K562 (cell line): Measurements from ENCODE around the gene GP1BB. TPM values are rescaled to one million over a fixed set of nuclear protein-coding genes. Genes with fewer than 3 reads are reported as not detected.
A peak's percentile ranks its signal among the peaks of the same experiment; 100 is the strongest.

Experiments used
- ATAC-seq: fragments of 200-7000 bp; cut with Tn5 transposase; 3 replicates; pipeline ENCODE4 v1.9.1; 2020; ENCODE audit warnings: moderate library complexity
- BruUV-seq: library from RNA; stranded (reverse); fragments of 400-500 nt; replicated peaks from 2 replicates; lab custom pipeline; 2021; lab: Mats Ljungman, UMichigan
- CTCF ChIA-PET: fragments of 300-600 bp; formaldehyde crosslinking; extraction: SDS; loops from one replicate; lab custom pipeline; 2021; ENCODE audit warnings: low intra/inter-chr PET ratio; lab: Yijun Ruan, JAX
- POLR2A ChIA-PET: fragments of 300-600, 350-650 bp; sonication (Branson Sonifier 250); formaldehyde crosslinking; extraction: SDS; loops from one replicate; lab custom pipeline; 2021; ENCODE audit warnings: antibody characterized with exemption, inconsistent platforms; lab: Yijun Ruan, JAX
- DNase-seq, 4 experiments: peaks; one replicate each; pipeline versions ENCODE4 v3.0.0 to v3.0.0-alpha.2; 2011 to 2018; ENCODE audit warnings: low spot score in 3 of 4, mixed read lengths in 3 of 4; ENCODE audit errors: extremely low read depth in 1 of 4
- FAIRE-seq: peaks from 2 replicates; lab custom pipeline; 2011; peaks lifted over from hg19 to GRCh38; lab: Jason Lieb, UNC
- H2AFZ ChIP-seq: 2 replicates; pipeline ENCODE4 v1.6.0; 2011; ENCODE audit warnings: low read depth, low read length, control low read depth, inconsistent platforms
- H3K27ac ChIP-seq: fragments of 200-600 bp; 3 replicates; pipeline ENCODE4 v1.8.0; 2011; ENCODE audit warnings: low read depth, mild to moderate bottlenecking, control low read depth, inconsistent platforms, low read length, moderate library complexity, mixed read lengths; ENCODE audit errors: extremely low read depth
- H3K27me3 ChIP-seq, 2 experiments: fragments of 300-600 bp in 1 of 2; 2 replicates in 1 of 2; 3 replicates in 1 of 2; pipeline versions ENCODE4 v1.6.0 to v1.8.0; 2011; ENCODE audit warnings: inconsistent platforms in 2 of 2, low read length in 2 of 2, mild to moderate bottlenecking in 1 of 2, mixed read lengths in 1 of 2, moderate library complexity in 1 of 2; ENCODE audit not compliant: control insufficient read depth in 2 of 2, insufficient read depth in 2 of 2
- H3K36me3 ChIP-seq: fragments of 300-600 bp; 3 replicates; pipeline ENCODE4 v1.8.0; 2011; ENCODE audit warnings: mild to moderate bottlenecking, low read length, inconsistent platforms; ENCODE audit not compliant: control insufficient read depth, insufficient read depth
- H3K4me1 ChIP-seq, 2 experiments: fragments of 200-600 bp in 1 of 2; replicated peaks in 1 of 2; 2 replicates in 1 of 2; 3 replicates in 1 of 2; pipeline versions ENCODE4 v1.5.1 to v1.8.0; 2011; ENCODE audit warnings: inconsistent platforms in 2 of 2, low read length in 2 of 2, mild to moderate bottlenecking in 1 of 2, mixed read lengths in 1 of 2, moderate library complexity in 1 of 2; ENCODE audit not compliant: control insufficient read depth in 2 of 2, insufficient read depth in 2 of 2
- H3K4me2 ChIP-seq: 2 replicates; pipeline ENCODE4 v1.6.1; 2011; ENCODE audit warnings: low read length, control low read depth, inconsistent platforms, mixed read lengths; ENCODE audit not compliant: insufficient read depth
- H3K4me3 ChIP-seq: fragments of 200-600 bp; sonication (generic), shearing (Covaris generic); 2 replicates; pipeline ENCODE4 v1.5.1; 2016; ENCODE audit warnings: control low read depth, inconsistent platforms
- H3K79me2 ChIP-seq: fragments of 200-600 bp; 3 replicates; pipeline ENCODE4 v1.8.0; 2011; ENCODE audit warnings: low read length, inconsistent platforms; ENCODE audit not compliant: control insufficient read depth, insufficient read depth
- H3K9ac ChIP-seq, 2 experiments: 2 replicates each; pipeline versions ENCODE4 v1.6.0 to v1.6.1; 2011; ENCODE audit warnings: low read depth in 2 of 2, low read length in 2 of 2, control low read depth in 1 of 2, inconsistent platforms in 1 of 2, mild to moderate bottlenecking in 1 of 2, mixed read lengths in 1 of 2; ENCODE audit not compliant: insufficient read depth in 1 of 2
- H3K9me1 ChIP-seq: one replicate; pipeline ENCODE4 v1.6.0; 2011; ENCODE audit warnings: inconsistent platforms, mild to moderate bottlenecking, low read length, moderate library complexity; ENCODE audit not compliant: control insufficient read depth, insufficient read depth
- H3K9me3 ChIP-seq: replicated peaks from 2 replicates; pipeline ENCODE4 v1.5.1; 2011; ENCODE audit warnings: low read depth, low read length, inconsistent platforms; ENCODE audit not compliant: control insufficient read depth, insufficient read depth
- H4K20me1 ChIP-seq: replicated peaks from 2 replicates; pipeline ENCODE4 v1.6.1; 2011; ENCODE audit warnings: low read length, inconsistent platforms, mixed read lengths; ENCODE audit not compliant: control insufficient read depth, insufficient read depth
- BDP1 ChIP-seq: IDR thresholded peaks from 3 replicates; pipeline ENCODE4 v1.6.1; 2011; ENCODE audit not compliant: insufficient read length, insufficient read depth
- CHD2 ChIP-seq: IDR thresholded peaks from 2 replicates; pipeline ENCODE4 v1.6.1; 2011; ENCODE audit warnings: low read depth, low read length
- HDAC6 ChIP-seq: IDR thresholded peaks from 2 replicates; pipeline ENCODE4 v1.6.1; 2012; ENCODE audit warnings: low read depth, mild to moderate bottlenecking, control low read depth, inconsistent platforms, low read length, moderate library complexity
- HNRNPLL ChIP-seq: fragments of 200-400 bp; formaldehyde crosslinking; IDR thresholded peaks from 2 replicates; pipeline ENCODE4 v1.6.1; 2017; ENCODE audit warnings: low read length, low read depth, mild to moderate bottlenecking; ENCODE audit not compliant: poor library complexity, severe bottlenecking
- JUN ChIP-seq, 2 experiments: sonication (generic) in 1 of 2; formaldehyde crosslinking in 1 of 2; IDR thresholded peaks; 2 replicates each; pipeline versions ENCODE4 v1.6.1 to v1.8.0; 2012 to 2022; ENCODE audit warnings: borderline replicate concordance in 2 of 2, mild to moderate bottlenecking in 2 of 2, improper control_type of control experiment in 1 of 2, low read depth in 1 of 2, low read length in 1 of 2, missing genetic modification reagents in 1 of 2
- MXD1 ChIP-seq: fragments of 250-450 bp; sonication (Bioruptor Pico); IDR thresholded peaks from 2 replicates; pipeline ENCODE4 v1.8.0; 2021; ENCODE audit warnings: borderline replicate concordance, mild to moderate bottlenecking, moderate library complexity; ENCODE audit not compliant: poor library complexity, severe bottlenecking
- MYC ChIP-seq, 2 experiments: fragments of 250-450 bp in 1 of 2; sonication (Bioruptor Pico) in 1 of 2; IDR thresholded peaks; 2 replicates each; pipeline versions ENCODE4 v1.5.1 to v1.6.1; 2012 to 2021; ENCODE audit warnings: low read depth in 2 of 2, borderline replicate concordance in 1 of 2, improper control_type of control experiment in 1 of 2, low read length in 1 of 2, mild to moderate bottlenecking in 1 of 2, moderate library complexity in 1 of 2
- PHTF2 ChIP-seq: fragments of 250-450 bp; sonication (Bioruptor Pico); IDR thresholded peaks from 2 replicates; pipeline ENCODE4 v1.5.0; 2021; ENCODE audit warnings: mild to moderate bottlenecking
- POLR2A ChIP-seq: fragments of 450-650 bp; conservative IDR thresholded peaks from 2 replicates; pipeline ENCODE4 v1.6.1; 2016
- RBFOX2 ChIP-seq: fragments of 200-400 bp; formaldehyde crosslinking; IDR thresholded peaks from 2 replicates; pipeline ENCODE4 v1.6.1; 2017; ENCODE audit warnings: low read depth, mild to moderate bottlenecking, low read length, moderate library complexity
- SUPT5H ChIP-seq: fragments of 450-650 bp; IDR thresholded peaks from 2 replicates; pipeline ENCODE4 v1.6.1; 2016
- TGIF2 ChIP-seq: sonication (generic); formaldehyde crosslinking; IDR thresholded peaks from 2 replicates; pipeline ENCODE4 v1.8.1; 2022; ENCODE audit warnings: mild to moderate bottlenecking, missing genetic modification reagents, moderate library complexity
- ZBTB2 ChIP-seq: fragments of 450-650 bp; IDR thresholded peaks from 2 replicates; pipeline ENCODE4 v1.6.1; 2016; ENCODE audit warnings: antibody characterized with exemption
- ZFPM2 ChIP-seq: fragments of 250-450 bp; sonication (Bioruptor Pico); IDR thresholded peaks from 2 replicates; pipeline ENCODE4 v1.5.1; 2022; ENCODE audit warnings: mild to moderate bottlenecking
- WGBS: fragments of 100-300 bp; shearing (Covaris generic); methylation state at CpG from one replicate; pipeline ENCODE4 v1.1.6; 2016; ENCODE audit warnings: low coverage, mixed read lengths; ENCODE audit not compliant: insufficient coverage; ENCODE audit errors: missing lambda C conversion rate; 5-methylcytosine and 5-hydroxymethylcytosine counted together
- in situ Hi-C: fragments of 300-500 bp; cut with MboI; formaldehyde crosslinking; loops from 4 replicates; pipeline ENCODE4 v1.15.0; 2018; ENCODE audit warnings: inconsistent platforms, mixed read lengths
- intact Hi-C: fragments of 100-400 bp; cut with micrococcal nuclease; formaldehyde crosslinking; loops from 2 replicates; pipeline ENCODE4 v1.14.2; 2022
- polyA plus RNA-seq, 8 experiments: library from polyadenylated mRNA; depleted of rRNA in 4 of 8; stranded (reverse) in 5 of 8; unstranded in 3 of 8; fragments of >200 nt; fragmentation: Nextera tagmentation in 2 of 8; fragmentation: Illumina TruSeq in 1 of 8; extraction: Ambion mirVana in 2 of 8; extraction: Trizol in 1 of 8; gene quantifications; 2 replicates each; pipeline versions ENCODE4 v1.2.1 to v1.2.3, GENCODE V29; 2011 to 2014; ENCODE audit warnings: inconsistent platforms in 1 of 8, missing spikeins in 1 of 8
- total RNA-seq, 7 experiments: library from RNA; depleted of rRNA in 6 of 7; stranded (reverse); fragments of >200 nt in 6 of 7; fragmentation: Illumina TruSeq in 2 of 7; extraction: Trizol in 2 of 7; gene quantifications; 2 replicates each; pipeline versions ENCODE4 v1.2.1 to v1.2.3, GENCODE V29; 2011 to 2021; ENCODE audit warnings: low replicate concordance in 1 of 7
- TF ChIP-seq, protein P1 (sequence below): fragments of 250-450 bp; sonication (Bioruptor Pico); IDR thresholded peaks from 2 replicates; pipeline ENCODE4 v1.9.0; 2021; ENCODE audit warnings: mild to moderate bottlenecking
- TF ChIP-seq, protein P2 (sequence below): fragments of 450-650 bp; IDR thresholded peaks from 2 replicates; pipeline ENCODE4 v1.6.1; 2017; ENCODE audit warnings: antibody characterized with exemption

Gene GP1BB
- total and polyA plus RNA-seq, 9 of the 15 experiments (the other 6 are each of a cell fraction or from before 2014, with no cell fraction given): 0.69 to 162 (median 2.8) TPM

DNA sequence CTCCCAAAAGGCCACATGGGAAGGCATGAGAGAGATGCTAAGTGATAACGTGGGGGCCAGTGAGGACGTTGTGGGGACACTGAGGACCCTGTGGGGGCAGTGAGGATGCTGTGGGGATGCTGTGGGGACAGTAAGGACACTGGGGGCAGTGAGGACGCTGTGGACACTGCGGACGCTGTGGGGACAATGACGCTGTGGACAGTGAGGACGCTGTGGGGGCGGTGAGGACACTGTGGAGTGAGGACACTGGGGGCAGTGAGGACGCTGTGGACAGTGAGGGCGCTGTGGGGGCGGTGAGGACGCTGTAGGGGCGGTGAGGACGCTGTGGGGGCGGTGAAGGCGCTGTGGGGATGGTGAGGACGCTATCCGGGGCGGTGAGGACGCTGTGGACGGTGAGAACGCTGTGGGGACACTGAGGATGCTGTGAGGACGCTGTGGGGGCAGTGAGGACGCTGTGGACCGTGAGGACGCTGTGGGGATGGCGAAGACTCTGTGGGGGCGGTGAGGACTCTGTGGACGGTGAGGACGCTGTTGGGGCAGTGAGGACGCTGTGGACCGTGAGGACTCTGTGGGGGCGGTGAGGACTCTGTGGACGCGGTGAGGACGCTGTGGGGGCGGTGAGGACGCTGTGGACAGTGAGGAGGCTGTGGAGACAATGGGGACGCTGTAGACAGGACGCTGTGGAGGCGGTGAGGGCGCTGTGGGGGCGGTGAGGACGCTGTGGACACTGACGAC, 1.8 kb downstream of the GP1BB start:
- Histone ChIP-seq H3K9ac (peak overlapping the region; percentile 70 to 98; a peak in 3 of 4 replicates), H3K79me2 (peaks cover 30% of the 10 kb centered on the region; the same call in 2 of the 3 replicates), H3K9me3 (0 out of 2 replicates have a peak, but pooled peaks cover 2% of the 10 kb centered on the region), H3K9me1 (peaks cover 22% of the 10 kb centered on the region), H3K27me3 (no peaks in the 10 kb centered on the region; a peak in 1 of 5 replicates), H3K4me1 (peaks cover 38 to 89% of the 10 kb centered on the region in 2 experiments), H3K4me2 (peak overlapping the region; percentile 80), H3K27ac (no peak overlapping the region; the same call in 2 of the 3 replicates), H4K20me1 (peaks cover 31% of the 10 kb centered on the region), H3K4me3 (no peak overlapping the region; the same call in 1 of the 2 replicates), H2AFZ (no peak overlapping the region), H3K36me3 (peaks cover 32% of the 10 kb centered on the region)
- WGBS: 71% methylated on average over 45 of the region's 45 CpGs
- DNase-seq (no peak), FAIRE-seq (no peak), ATAC-seq (no peak)
- intact Hi-C loops: loop anchor here (5.0 kb wide), 1 partner anchor 428 kb away; no protein-coding TSS in a partner anchor
- ChIA-PET CTCF (interaction anchor here (0.5 kb wide), 1 partner anchor 33 kb away, joined by 3 read pairs; no protein-coding TSS in a partner anchor), POLR2A (no interaction called here)
- BruUV-seq: no TSS peak
- in situ Hi-C loops: loop anchor here (10.0 kb wide), 1 partner anchor 390 kb away; the partner anchor contains the start of genes RANBP1 and TRMT2A
- peak; percentile 54 for TF ChIP-seq RBFOX2
- TF ChIP-seq, protein P1, sequence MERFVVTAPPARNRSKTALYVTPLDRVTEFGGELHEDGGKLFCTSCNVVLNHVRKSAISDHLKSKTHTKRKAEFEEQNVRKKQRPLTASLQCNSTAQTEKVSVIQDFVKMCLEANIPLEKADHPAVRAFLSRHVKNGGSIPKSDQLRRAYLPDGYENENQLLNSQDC (CRISPR knock-in tag): peak; percentile 71
- no peak for TF ChIP-seq MYC (IDR thresholded peaks at IDR 0.05; ENCODE audit: low read depth, low read length)
- TF ChIP-seq MYC (CRISPR knock-in tag; IDR thresholded peaks at IDR 0.05; ENCODE audit: borderline replicate concordance, low read depth): 0 out of 2 replicates have a peak, but pooled peaks have one; percentile 27
- peak; percentile 98 for TF ChIP-seq SUPT5H
- no peak for TF ChIP-seq PHTF2
- TF ChIP-seq CHD2: peak; percentile 33
- TF ChIP-seq HNRNPLL: no peak
- peak; percentile 11; the same call in 1 of the 2 replicates for TF ChIP-seq ZFPM2 (CRISPR knock-in tag)
- peak; percentile 5 for TF ChIP-seq MXD1 (CRISPR knock-in tag)
- peak; percentile 93 for TF ChIP-seq POLR2A
- TF ChIP-seq BDP1: no peak
- TF ChIP-seq JUN (IDR thresholded peaks at IDR 0.05; ENCODE audit: borderline replicate concordance, low read depth, low read length): no peak
- no peak for TF ChIP-seq JUN (CRISPR knock-in tag; IDR thresholded peaks at IDR 0.05; ENCODE audit: borderline replicate concordance)
- no peak for TF ChIP-seq TGIF2
- TF ChIP-seq, protein P2, sequence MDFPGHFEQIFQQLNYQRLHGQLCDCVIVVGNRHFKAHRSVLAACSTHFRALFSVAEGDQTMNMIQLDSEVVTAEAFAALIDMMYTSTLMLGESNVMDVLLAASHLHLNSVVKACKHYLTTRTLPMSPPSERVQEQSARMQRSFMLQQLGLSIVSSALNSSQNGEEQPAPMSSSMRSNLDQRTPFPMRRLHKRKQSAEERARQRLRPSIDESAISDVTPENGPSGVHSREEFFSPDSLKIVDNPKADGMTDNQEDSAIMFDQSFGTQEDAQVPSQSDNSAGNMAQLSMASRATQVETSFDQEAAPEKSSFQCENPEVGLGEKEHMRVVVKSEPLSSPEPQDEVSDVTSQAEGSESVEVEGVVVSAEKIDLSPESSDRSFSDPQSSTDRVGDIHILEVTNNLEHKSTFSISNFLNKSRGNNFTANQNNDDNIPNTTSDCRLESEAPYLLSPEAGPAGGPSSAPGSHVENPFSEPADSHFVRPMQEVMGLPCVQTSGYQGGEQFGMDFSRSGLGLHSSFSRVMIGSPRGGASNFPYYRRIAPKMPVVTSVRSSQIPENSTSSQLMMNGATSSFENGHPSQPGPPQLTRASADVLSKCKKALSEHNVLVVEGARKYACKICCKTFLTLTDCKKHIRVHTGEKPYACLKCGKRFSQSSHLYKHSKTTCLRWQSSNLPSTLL: no peak
- peak; percentile 70 for TF ChIP-seq HDAC6
- peak; percentile 66; the same call in 1 of the 2 replicates for TF ChIP-seq ZBTB2
